ENCODE measurements around the gene EGFR.
A peak's percentile ranks its signal among the peaks of the same experiment; 100 is the strongest.
"Not testable (repeated sequence)": the region's sequence is repeated elsewhere in the genome, so short reads cannot be mapped to it uniquely, and the experiment has no call there.

EGFR gene

DNA sequence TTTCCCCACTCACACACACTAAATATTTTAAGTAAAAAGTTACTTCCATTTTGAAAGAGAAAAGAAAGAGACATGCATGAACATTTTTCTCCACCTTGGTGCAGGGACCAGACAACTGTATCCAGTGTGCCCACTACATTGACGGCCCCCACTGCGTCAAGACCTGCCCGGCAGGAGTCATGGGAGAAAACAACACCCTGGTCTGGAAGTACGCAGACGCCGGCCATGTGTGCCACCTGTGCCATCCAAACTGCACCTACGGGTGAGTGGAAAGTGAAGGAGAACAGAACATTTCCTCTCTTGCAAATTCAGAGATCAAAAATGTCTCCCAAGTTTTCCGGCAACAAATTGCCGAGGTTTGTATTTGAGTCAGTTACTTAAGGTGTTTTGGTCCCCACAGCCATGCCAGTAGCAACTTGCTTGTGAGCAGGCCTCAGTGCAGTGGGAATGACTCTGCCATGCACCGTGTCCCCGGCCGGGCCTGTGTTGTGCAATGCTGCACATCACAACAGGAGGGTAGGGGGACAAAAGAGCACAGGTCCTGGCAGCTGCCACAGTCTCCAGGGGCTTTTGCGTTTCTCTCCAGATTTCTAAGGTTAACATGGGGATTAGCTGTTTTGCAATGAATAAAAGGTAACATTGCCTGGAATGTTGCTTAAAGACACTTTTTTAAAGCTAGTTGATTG lies 146.5 kb downstream of the EGFR start:
- no peak for DNase-seq (ENCODE audit: low read depth, low spot score)

DNA sequence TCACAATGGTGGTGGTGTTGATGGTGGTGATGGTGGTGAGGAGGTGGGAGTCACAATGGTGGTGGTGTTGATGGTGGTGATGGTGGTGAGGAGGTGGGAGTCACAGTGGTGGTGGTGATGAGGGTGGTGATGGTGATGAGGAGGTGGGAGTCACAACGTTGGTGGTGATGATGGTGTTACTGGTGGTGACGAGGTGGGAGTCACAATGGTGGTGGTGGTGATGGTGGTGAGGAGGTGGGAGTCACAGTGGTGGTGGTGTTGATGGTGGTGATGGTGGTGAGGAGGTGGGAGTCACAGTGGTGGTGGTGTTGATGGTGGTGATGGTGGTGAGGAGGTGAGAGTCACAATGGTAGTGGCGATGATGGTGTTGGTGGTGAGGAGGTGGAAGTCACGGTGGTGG lies 148.5 kb downstream of the EGFR start:
- DNase-seq (ENCODE audit: low read depth, low spot score) = not testable (repeated sequence)

DNA sequence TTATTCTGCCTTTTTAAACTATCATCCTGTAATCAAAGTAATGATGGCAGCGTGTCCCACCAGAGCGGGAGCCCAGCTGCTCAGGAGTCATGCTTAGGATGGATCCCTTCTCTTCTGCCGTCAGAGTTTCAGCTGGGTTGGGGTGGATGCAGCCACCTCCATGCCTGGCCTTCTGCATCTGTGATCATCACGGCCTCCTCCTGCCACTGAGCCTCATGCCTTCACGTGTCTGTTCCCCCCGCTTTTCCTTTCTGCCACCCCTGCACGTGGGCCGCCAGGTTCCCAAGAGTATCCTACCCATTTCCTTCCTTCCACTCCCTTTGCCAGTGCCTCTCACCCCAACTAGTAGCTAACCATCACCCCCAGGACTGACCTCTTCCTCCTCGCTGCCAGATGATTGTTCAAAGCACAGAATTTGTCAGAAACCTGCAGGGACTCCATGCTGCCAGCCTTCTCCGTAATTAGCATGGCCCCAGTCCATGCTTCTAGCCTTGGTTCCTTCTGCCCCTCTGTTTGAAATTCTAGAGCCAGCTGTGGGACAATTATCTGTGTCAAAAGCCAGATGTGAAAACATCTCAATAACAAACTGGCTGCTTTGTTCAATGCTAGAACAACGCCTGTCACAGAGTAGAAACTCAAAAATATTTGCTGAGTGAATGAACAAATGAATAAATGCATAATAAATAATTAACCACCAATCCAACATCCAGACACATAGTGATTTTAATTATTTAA lies 151.7 kb downstream of the EGFR start:
- DNase-seq (ENCODE audit: low read depth, low spot score) = no peak

DNA sequence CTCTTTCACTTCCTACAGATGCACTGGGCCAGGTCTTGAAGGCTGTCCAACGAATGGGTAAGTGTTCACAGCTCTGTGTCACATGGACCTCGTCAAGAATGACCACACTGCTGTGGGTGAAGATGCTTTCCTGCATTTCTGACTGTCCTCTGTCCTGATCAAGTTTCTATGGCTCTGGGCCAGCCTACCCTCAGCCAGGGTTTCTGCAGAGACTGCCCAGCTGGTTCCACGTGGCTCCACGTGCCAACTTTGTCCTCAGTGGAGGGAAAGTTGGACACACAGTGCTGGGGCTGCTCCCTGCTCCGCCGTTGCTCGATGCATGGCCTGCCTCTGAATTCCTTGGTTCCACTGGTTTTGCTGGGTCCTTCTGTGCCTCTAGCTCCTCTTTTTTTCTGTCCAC lies 152.3 kb downstream of the EGFR start:
- no peak for DNase-seq (ENCODE audit: low read depth, low spot score)

DNA sequence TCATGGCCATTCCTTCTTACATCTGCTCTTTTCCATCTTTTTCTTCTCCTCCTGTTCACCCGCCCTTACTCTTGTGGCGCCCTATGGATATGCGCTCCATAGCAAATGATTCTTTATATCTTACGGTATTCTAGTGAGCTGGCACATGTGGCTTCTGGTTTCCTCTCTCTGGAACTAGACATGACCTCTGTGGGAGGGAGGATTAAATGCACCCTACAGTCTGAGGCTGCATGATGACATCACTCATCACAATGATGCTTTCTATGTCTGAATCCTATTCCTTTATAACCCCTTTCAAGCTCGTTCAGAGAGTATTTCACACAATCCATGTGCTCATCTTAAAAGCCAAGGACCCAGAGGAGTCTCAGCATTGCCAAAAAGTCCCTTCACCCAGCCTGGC lies 153.3 kb downstream of the EGFR start:
- DNase-seq (ENCODE audit: low read depth, low spot score) = no peak

DNA sequence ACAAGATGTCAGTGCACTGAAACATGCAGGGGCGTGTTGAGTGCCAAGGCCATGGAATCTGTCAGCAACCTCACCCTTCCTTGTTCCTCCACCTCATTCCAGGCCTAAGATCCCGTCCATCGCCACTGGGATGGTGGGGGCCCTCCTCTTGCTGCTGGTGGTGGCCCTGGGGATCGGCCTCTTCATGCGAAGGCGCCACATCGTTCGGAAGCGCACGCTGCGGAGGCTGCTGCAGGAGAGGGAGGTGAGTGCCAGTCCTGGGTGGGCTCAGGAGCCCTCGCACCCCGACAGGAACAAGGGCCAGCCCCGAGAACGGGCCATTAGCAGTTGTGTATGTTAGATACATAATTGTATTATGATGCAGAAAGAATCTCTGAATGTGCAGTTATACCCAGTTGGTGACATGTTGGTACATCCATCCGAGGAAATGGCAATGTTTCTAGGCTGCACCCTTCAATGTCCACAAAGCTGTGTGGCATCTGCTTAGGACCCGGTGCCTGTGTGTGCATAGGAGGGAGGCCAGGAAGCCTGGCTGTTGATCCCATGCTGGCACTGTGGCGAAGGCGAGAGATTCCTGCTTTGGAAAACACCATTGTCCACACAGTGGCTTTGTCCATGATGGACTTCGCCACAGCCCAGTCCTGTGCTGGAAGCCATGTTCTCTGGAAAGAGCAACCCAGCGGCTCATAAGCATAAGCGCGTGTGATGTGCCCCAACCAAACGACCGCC lies 154.2 kb downstream of the EGFR start:
- no peak for DNase-seq (ENCODE audit: low read depth, low spot score)

DNA sequence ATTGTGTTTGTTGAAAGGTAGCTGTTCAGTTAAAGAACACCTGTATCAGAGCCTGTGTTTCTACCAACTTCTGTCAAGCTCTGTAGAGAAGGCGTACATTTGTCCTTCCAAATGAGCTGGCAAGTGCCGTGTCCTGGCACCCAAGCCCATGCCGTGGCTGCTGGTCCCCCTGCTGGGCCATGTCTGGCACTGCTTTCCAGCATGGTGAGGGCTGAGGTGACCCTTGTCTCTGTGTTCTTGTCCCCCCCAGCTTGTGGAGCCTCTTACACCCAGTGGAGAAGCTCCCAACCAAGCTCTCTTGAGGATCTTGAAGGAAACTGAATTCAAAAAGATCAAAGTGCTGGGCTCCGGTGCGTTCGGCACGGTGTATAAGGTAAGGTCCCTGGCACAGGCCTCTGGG lies 154.9 kb downstream of the EGFR start:
- no peak for DNase-seq (ENCODE audit: low read depth, low spot score)

DNA sequence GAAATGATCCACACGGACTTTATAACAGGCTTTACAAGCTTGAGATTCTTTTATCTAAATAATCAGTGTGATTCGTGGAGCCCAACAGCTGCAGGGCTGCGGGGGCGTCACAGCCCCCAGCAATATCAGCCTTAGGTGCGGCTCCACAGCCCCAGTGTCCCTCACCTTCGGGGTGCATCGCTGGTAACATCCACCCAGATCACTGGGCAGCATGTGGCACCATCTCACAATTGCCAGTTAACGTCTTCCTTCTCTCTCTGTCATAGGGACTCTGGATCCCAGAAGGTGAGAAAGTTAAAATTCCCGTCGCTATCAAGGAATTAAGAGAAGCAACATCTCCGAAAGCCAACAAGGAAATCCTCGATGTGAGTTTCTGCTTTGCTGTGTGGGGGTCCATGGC lies 155.6 kb downstream of the EGFR start:
- DNase-seq (ENCODE audit: low read depth, low spot score) = no peak

DNA sequence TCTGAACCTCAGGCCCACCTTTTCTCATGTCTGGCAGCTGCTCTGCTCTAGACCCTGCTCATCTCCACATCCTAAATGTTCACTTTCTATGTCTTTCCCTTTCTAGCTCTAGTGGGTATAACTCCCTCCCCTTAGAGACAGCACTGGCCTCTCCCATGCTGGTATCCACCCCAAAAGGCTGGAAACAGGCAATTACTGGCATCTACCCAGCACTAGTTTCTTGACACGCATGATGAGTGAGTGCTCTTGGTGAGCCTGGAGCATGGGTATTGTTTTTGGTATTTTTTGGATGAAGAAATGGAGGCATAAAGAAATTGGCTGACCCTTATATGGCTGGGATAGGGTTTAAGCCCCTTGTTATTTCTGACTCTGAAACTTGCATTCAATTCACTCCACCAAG lies 156.0 kb downstream of the EGFR start:
- DNase-seq (ENCODE audit: low read depth, low spot score) = no peak

DNA sequence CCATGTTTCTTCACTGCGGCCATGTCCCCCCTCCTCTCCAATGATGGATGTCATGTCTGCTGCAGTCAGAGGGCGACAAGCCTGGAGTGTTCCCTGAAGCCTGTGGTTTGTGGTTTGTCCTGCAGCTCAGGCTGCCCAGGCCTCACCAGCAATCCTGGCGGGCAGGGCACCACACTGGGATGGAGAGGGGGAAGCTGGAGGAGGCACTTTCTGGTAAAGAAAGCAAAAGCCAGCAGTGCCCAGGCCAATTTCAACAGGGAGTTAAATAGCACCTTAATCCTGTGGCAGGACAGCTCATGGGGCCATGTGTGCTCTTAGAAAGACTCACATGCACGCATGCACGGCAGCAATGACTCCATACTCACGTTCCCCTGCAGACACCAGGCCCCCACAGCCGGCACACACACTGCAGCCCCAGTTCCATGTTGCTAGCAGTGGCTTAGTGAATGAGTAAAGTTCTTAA lies 158.3 kb downstream of the EGFR start:
- peak; percentile 84 for DNase-seq (ENCODE audit: low read depth, low spot score)

DNA sequence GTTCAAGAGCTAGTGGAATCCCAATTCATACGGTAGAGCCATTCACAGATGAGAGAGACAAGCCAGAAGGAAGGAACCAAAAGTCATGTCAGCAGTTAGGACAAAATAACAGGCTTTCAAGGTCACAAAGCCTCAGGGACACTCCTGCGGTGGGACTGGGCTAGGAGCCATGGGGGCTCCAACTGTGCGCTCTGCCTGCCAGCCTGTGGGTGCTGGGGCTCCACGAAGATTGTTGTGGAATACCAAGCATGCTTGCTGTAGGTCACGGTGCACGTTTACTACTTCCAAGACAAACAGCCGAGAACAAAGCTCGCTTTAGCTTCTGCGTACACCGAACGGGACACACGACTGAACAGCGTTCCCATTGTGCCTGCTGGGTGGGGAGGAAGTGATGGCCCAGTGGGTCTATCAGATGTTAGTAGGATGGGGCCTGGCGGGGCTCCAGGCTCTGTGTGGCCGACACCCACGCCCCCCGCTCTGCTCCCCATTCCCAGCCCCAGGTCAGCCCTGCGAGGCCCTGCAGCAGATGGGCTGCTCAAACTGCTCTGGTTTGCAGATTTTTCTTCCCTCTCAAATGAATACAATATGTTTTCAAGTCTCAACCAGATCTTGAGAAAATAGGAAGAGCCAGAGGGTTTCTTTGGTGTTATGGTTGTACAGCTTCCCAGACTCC lies 158.9 kb downstream of the EGFR start:
- DNase-seq (ENCODE audit: low read depth, low spot score) = peak; percentile 89

DNA sequence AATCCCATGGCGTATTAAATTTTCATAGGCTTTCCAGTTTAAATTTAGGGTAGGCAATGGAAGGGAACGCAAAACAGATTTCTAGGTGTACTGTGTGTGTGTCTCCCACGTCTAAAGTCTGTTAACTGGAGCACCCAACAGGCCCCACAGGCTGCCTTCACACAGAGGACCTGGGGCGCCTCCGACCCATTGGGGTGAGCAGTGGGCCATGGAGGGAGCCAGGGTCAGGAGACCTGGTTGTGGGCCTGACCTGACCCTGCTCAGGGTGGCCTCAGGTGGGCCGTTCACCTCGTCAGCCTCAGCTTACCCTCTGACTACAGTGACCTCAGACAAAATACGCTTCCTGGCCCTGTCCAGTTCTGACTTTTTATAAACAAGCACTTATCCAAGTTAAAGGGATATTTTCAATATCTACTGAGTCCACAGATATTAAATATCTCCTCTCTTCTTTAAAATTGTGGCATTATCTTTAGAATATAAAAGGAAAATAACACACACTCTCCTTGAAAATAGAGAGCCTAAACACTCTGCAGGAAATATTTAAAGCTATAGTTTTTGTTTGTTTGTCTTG lies 159.6 kb downstream of the EGFR start:
- DNase-seq (ENCODE audit: low read depth, low spot score) = no peak

DNA sequence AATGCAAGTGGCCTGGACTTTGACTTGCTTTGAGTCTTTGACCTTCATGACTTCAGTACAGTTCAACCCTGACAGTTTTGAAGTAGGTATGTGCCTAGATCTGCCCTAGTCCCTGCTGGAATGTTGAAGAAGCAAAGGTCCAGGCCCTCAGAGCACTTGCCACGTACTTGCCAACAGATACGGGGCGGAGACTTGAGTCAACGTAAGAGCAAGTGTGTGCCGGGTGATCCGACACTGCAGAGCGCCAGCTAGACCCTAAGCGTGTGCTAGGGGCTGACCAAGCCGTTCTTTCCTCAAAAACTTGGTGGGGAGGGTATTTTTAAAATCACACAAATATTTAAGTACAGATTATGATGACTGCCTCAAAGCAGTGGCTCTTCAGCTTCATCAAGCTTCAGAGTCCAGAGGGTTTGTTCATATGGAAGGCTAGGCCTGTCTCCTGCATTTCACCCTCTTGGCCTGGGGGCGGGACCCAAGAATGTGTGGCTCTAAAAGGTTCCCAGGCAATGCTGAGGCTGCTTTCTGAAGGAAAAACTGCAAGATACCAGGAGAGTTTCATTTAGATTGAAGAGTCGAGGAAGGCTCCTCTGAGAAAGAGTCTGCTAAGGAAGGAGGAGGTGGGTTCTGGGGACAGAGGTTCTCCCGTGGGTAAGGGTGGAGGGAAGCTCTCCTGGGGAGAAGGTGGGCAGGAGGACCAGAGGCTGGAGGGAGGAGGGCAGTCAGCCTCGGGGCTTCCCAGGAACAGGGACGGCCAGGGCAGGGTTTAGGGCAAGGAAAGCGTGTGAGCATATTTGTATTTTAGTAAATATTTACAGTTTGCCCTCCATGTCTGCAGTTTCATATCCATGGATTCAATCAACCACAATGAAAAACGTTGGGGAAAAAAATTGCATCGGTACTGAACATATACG lies 160.3 kb downstream of the EGFR start:
- no peak for DNase-seq (ENCODE audit: low read depth, low spot score)

DNA sequence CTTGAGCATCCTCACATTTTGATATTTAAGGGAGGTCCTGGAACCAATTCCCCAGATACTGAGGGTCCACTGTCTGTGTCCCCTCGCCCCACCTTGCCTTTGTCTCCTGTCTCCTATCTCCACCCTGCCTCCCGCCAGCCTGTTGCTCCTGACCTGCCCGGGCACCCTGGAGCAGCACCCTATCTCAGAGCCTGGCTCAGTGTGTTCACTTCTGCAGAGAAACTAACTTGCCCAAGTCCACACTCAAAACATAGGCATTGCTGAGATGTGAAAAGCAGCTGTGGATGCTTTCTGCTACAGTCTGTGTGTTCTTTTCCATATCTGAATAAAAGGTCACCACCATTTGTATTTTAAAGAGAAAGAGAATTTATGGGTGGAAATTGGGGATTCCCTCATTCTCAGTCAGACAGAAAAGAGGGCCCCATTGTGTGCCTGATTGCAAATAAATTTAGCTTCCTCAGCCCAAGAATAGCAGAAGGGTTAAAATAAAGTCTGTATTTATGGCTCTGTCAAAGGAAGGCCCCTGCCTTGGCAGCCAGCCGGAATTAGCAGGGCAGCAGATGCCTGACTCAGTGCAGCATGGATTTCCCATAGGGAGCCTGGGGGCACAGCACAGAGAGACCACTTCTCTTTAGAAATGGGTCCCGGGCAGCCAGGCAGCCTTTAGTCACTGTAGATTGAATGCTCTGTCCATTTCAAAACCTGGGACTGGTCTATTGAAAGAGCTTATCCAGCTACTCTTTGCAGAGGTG lies 161.3 kb downstream of the EGFR start:
- DNase-seq (ENCODE audit: low read depth, low spot score) = peak; percentile 35

DNA sequence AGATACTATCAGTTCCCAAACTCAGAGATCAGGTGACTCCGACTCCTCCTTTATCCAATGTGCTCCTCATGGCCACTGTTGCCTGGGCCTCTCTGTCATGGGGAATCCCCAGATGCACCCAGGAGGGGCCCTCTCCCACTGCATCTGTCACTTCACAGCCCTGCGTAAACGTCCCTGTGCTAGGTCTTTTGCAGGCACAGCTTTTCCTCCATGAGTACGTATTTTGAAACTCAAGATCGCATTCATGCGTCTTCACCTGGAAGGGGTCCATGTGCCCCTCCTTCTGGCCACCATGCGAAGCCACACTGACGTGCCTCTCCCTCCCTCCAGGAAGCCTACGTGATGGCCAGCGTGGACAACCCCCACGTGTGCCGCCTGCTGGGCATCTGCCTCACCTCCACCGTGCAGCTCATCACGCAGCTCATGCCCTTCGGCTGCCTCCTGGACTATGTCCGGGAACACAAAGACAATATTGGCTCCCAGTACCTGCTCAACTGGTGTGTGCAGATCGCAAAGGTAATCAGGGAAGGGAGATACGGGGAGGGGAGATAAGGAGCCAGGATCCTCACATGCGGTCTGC lies 162.2 kb downstream of the EGFR start:
- no peak for DNase-seq (ENCODE audit: low read depth, low spot score)

DNA sequence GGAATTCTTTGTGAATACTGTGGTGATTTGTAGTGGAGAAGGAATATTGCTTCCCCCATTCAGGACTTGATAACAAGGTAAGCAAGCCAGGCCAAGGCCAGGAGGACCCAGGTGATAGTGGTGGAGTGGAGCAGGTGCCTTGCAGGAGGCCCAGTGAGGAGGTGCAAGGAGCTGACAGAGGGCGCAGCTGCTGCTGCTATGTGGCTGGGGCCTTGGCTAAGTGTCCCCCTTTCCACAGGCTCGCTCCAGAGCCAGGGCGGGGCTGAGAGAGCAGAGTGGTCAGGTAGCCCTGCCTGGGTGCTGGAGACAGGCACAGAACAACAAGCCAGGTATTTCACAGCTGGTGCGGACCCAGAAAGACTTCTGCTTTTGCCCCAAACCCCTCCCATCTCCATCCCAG lies 162.9 kb downstream of the EGFR start:
- DNase-seq (ENCODE audit: low read depth, low spot score) = no peak

DNA sequence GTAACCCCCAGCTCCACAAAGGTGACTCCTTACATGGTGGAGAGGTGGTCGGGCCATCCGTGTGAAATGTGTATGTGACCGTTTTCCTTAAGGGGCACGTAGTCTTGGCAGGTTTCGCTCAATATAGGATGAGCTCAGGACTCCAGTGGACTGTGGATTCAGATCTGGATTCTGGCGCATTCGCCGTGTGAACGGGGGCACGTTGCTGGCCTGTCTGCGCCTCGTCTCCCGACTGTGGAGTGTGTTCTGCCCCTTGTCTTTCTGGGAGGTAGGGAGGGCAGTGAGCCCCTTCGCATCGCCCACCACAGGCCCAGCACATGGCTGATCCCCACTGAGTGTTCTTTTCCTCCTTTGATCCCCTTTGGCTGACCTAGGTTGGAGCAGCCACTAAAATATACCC lies 165.1 kb downstream of the EGFR start:
- no peak for DNase-seq (ENCODE audit: low read depth, low spot score)

DNA sequence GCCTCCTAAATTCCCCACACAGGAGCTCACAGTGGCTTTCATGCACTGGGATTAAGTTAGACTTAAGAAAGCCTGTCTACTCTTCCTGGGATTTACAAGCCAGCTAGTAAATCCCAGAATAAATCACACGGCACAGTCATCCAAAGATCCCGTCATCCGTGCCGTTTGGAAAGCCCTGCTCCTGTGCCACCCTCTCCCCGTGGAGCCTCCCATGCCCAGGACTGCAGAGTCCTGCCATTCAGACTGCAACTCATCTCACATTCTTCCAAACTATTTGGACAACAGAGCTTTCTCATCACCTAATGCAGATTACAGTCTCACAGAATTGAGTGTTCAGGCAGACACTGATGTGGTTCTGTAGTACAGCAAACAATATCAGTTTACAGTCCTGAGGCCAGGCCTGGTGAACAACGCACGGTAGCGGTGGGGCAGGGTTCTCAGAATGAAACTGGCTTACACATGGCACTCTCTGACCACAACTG lies 166.5 kb downstream of the EGFR start:
- DNase-seq (ENCODE audit: low read depth, low spot score) = peak; percentile 19

DNA sequence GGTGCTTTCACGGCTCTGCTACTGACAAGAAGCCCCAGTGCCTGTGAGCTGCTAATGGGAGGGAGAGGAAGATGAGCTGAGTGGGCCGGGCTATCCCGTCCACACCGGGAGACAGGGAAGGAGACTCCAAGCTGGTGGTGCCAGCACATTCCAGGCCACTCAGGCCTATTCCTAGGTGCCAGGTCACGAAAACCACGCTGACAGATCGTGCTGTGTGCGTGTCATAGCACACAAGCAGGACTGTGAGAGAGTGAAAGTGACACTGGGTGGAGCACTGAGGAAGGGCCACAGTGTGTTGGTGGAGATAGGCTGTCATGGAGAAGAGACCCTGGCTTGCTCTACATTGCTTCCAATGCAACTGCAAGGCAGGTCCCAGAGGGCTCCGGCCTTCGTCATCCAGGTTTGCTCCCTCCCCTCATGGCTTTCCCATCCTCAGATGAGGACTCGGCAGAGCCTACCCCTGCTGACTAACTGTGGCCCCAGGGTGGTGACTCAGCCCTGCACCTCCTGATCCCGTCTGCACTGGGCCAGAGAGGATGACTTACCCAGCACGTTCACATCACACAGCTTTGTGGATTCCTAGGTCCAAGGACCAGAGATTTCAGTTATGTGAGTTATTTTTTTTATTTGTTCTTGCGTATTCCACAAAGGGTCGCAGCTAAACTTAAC lies 167.3 kb downstream of the EGFR start:
- DNase-seq (ENCODE audit: low read depth, low spot score) = peak; percentile 78
